GM19238 (cell line): ENCODE measurements around the gene RAI14.
"Not testable (repeated sequence)": the region's sequence is repeated elsewhere in the genome, so short reads cannot be mapped to it uniquely, and the experiment has no call there.

ENCODE experiments used
- DNase-seq: peaks from one replicate; pipeline ENCODE4 v3.0.0; 2011; ENCODE audit warnings: low spot score; ENCODE audit not compliant: insufficient read length

The RAI14 gene

DNA sequence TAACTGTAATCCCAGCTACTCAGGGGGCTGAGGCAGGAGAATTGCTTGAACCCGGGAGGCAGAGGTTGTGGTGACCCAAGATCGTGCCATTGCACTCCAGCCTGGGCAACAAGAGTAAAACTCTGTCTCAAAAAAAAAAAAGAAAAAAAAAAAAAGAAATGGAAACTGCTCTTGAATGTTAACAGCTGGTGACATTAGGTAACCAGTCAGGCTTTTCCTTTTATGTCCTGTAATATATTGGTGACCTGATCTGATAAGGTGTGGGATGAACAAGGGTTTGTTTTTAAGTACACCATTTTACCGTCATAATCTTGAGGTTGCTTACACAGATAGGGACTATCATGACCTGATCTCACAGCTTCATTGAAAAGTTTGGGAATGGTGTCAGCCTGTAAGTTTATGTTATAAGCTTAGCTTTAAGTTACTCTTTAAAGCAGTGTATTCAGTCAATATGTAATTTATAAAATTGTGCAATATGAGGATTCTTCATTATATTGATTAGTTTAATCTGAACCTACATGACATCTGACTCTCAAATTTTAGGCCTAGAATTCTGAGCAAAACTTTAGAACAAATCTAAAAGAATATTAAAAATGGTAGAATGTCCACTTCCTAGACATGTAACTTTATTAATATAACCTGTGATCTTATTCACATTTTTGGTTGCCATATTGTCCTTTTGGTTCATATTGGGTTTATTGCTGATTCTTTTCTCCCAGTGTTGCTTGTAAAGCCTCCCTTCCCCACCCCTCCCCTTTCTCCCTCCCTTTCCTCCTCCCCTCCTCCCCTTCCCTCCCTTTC lies 41.4 kb downstream of the RAI14 start:
- no peak for DNase-seq

DNA sequence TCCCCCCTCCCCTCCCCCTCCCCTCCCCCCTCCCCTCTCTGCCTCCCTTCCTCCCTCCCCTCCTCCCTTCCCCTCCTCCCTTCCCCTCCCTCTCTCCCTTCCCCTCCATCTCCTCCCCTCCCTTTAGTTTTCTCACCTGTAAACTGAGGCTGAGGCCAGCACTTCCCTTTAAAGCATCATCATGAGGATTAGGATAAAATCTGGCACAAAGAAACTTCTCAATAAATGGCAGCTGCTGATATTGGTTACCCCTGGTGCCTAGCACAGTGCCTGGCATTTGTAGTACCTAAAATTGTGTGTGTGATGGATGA lies 41.9 kb downstream of the RAI14 start:
- no peak for DNase-seq

DNA sequence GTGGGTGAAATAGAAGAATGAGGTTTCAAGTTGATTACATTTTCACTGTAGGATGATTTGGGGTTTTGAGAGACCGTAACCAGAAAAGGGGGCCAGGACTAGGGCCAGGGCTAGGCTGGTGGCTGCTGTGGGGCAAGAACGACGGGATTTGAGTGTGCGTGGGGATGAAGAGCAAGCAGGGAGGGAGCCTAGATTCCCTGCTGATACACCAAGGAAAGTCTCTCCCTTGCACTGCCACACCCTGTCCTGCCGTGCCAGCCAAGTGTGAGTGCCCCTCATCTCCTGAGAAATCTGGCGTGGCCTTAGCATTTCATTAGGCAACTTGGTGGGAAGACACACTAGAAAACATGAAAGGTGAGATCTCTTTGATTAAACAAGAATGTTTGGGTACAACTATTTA lies 42.6 kb downstream of the RAI14 start:
- DNase-seq, result no peak

DNA sequence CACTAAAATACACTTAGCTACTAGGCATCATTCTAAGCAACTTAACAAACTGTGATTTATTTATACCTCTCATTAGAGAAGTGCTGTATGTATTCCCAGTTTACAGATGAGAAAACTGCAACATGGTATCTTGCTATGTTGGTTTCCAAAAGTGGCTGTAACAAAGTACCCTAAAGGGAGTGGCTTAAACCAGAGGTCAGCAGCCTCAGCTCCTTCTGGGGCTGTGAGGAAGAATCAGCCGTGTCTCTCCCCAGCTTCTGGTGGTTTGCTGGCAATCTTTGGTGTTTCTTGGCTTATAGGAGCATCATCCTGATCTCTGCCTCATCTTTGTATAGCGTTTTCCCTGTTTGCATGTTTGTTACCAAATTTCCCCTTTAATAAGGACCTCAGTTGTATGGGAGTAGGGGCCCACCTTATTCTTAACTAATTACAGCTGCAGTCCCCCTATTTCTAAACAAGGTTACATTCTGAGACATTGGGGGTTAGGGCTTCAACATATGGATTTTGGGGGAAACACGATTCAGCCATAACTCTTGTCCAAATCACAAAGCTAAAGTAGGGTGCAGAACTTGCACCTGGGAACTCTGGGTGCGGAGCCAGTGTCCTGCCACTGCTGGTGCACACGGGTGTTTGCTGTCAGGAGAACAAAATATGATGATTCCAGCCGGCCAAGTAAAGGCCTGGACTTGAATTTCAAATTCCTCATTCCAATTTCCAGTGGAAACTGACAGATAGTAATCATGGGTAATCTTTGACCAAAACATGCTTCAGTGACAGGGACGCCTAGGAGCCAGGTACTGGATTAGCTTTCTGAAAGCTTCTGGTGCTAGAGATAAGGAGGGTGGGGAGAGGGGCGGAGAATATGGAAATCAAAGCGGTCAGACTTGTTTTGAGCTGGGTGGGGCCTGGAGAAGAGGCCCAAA lies 43.3 kb downstream of the RAI14 start:
- DNase-seq, result no peak

DNA sequence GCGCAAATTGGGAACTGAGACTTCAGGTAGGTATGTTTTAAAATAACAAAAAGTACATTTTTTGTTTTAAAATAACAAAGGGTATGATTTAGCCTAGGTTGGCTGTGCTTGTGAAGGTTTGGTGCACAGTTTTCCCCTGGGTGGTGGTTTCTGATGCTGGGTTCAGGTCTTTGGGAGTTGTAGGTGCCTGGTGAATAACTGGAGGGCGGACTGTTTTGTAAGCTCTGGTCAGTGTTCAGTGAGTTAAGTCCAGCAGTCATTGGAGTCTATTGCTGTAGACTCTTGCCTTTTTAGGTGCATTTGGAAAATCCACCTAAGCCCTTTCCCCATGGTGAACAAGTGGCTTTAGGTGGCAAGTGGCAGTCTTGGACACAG lies 43.9 kb downstream of the RAI14 start:
- DNase-seq, result no peak

DNA sequence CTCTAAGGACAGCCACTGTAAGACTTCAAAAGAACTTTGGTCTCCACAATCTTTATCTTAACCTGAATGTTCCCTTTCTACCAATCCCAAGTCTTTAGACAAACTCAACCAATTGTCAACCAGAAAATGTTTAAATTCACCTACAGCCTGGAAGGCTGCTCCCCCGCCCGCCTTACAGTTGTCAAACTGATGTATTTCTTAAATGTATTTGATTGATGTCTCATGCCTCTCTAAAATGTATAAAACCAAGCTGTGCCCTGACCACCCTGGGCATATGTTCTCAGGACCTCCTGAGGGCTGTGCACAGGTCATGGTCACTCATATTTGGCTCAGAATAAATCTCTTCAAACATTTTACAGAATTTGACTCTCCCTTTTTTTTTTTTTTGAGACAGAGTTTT lies 45.3 kb downstream of the RAI14 start:
- DNase-seq, result not testable (repeated sequence)

DNA sequence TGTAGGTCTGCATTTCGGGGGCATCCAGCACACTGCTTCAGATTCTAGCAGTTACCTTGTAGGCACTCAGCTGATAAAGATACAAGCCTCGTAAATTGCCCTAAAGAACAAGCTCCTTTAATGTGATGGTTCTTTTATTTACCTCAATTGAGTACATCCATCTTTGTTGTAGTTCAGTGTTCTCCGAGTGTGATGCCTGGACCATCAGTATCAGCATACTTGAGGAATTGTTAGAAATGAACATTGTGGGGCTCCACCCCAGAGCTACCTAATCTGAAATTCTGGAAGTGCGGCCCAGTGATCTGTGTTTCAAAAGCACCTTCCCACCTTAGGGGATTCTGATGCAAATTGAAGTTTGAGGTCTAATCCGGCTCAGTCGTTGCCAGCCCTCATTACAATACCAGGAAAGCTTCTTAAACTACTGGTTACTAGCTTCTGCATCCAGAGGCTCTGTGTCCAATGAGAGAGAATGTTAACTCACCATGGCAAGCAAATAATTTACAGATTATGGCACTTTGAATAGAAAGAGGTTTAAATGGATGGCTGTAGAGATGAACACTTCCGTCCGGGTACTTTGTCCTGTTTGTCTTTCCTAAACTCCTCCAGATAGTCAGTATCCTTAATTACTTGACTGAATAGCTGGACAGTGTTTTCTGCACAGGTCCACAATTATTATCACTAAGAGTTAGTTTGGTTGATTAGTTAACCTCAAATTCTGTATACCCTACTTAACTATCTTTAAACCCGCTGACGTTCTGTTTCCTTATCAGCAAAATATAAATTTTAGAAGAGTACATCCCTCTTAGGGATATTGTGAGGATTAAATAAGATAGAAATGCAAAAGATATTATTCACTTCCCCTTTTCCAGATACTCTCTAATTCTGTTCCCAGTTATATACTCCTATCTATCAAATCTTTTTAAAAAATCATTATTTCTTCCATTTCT lies 47.9 kb downstream of the RAI14 start:
- no peak for DNase-seq

DNA sequence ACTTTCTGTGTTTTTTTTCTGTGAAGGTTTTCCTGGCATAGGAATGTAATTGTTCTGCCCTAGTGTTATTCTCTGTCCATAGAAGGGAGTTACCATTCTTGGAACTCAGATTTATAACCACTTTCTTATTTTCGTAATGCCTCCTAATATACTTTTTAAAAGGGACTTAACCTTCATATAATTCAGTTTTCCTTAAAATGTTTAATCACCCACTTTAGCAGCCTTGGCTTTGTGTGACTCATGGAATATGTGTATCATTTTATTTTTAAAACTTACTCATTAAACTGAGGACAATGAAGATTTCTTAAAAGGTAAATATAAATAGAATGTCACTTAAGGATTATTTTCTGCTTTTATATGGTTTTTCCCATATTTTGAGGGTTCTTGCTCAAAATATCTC lies 50.0 kb downstream of the RAI14 start:
- no peak for DNase-seq

DNA sequence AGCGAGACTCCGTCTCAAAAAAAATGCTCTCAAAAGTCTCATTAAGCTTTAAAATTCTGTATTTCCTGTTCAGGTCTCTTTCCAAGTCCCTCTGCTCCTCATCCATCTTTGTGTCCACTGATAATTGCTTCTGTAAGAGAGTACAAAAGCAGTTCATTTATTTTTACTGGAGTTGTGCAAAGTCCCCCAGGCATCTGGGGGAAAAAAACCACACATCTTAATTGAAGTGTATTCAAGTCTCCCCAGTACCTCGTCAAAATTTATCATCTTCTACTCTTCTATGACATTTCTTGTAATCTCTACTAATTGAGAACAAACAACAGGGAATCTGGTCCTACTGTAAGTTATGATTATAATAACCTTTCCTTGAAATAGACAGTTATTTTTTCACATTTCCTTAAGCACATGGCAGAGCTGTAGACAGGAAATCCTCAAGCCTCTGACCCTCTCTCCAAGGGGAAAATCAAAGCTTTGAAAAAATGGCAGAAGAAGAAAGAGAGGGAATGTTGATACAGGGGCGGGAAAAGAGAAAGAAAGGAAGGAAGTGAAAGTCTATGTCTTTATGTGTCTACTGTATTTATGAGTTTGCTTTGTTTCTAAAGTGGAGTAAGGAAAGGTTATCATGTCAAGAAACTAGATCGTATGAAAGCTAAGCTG lies 51.5 kb downstream of the RAI14 start:
- no peak for DNase-seq

DNA sequence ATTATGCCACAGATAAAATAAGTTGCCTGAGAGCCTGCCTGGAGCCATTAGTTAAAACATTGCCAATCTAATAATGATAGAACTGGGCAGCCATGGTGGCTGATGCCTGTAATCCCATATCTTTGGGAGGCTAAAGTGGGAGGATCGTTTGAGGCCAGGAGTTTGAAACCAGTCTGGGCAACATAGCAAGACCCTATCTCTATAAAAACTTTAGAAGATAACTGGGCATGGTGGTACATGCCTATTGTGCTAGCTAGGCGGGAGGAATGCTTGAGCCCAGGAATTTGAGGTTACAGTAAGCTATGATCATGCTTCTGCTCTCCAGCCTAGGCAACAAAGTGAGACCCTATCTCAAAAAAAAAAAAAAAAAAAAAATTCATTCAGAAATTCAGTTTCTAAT lies 52.6 kb downstream of the RAI14 start:
- DNase-seq, result no peak

DNA sequence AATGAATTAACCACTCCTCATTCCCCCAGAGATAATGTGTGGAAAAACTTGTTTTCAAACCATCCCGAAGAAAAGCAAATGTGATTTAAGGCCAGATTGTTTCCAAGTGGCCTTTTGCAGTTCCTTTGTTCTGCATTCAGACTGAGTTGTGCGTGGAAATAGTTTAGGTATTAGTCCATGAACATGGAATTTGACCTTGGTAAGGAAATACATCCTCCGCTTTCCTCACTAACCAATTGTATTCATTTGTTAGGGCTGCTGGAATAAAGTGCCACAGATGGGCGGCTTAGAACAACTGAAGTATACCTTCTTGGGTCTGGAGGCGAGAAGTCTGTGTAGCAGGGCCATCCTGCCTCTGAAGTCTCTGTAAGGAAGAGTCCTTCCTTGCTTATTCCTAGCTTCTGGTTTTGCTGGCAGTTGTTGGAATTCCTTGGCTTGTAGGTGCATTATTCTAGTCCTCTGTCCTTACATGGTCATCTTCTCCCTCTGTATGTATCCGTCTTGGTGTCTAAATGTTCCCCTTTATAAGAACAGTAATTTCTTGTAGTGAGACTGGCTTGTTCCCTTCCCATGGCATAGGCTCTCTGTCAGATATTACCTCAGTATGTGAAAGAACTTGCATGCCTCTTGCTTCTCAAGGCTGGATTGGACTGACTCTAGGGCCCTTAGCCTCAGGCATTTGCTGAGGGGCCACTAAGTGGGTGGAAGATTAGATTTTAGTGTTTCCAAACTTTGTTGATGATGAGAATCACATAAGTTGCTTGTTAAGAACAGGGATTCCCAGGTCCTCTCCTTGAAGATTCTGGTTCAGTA lies 53.9 kb downstream of the RAI14 start:
- DNase-seq, result no peak

DNA sequence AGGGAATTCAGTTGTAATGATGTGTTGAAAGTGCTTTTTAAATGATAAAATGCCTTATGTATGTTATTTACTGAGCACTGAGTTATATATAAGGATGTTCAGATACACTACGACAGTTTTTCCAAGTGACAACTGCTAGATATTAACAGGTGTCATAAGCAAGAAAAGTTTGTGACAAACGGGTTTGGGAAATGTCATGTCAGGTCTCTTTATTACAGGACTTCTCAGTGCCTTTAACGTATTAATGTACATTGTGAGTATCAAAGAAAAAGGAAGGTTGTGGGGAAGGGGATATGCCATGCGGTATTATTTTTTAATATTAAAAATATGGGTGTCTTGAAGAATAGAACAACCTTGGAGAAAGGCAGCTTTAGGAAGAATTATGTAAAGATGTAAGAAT lies 56.4 kb downstream of the RAI14 start:
- DNase-seq, result no peak

DNA sequence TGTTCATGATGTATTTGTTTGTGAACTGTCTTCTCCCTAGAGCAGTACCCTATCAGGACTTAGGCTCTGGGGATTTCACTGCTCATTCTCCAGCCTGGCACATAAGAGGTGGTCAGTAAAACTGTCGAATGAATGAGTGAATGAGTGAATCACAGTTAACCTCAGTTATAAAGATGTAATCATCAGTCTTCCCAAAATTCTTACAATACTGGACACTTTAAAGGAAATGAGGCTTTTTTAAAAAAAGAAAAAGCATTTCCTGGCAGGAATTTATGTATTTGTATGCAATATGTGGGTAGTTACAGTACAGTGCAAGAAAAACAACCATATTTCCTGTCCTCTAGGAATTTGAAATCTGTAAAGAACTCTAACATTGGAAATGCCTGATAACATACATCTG lies 59.6 kb downstream of the RAI14 start:
- no peak for DNase-seq

DNA sequence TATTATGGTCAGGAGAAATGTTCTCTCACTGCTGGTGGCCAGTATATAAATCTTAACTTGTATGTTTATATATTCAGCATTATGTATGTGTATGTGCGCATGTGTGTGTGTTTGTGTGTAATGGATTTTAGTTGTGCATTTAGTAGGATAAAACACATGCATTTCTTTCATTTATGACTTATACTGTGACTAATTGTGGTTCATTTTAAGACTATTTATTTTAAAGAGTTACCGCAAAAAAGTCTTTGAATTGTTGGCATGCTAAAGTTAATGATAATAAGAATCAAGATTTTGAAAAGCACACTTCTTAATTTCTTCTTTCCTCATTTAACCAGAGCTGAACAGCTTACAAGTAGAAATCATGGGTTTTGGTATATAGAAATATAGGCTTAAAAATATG lies 60.9 kb downstream of the RAI14 start:
- DNase-seq, result no peak

DNA sequence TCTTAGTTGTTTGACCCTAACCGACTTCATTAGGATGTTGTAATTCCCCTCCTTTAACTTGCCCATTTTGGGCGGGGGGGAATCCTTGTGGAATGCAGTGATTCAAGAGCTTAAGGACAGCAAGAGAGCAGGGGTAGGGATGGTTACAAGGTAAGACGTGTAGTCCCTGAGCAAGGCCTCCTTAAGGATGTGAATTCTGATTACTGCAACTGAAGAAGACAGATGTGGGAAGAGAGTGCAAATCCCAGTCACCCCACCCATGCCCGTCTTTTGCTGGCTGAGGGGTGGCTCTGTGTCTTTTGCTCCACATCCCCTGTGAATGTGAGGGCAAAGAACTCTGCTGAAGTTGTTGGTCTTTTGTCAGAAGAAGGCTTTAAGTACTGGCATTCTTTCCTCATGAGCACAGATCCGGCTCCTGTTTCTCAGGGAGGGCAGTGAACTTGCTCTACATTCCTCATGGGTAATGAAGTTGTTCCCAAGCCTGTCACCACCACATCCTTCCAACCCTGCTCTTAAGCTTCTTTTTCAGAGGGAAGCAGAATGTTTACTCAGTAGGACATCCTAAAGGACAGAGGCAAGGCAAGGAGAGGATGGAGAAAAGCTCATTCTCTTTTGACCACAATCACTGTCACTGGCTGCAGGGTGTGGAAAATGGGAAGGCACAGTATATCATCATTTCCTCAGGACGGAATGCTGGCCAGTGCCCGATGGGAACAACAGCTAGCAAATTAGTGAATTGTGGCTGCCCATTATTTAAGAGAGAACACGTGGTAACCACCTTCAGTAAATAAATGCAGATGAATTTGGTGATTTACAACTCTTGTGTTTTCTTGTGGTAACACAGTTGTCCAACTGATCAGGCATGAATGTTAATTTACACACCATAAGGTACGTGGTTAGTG lies 61.5 kb downstream of the RAI14 start:
- DNase-seq, result no peak

DNA sequence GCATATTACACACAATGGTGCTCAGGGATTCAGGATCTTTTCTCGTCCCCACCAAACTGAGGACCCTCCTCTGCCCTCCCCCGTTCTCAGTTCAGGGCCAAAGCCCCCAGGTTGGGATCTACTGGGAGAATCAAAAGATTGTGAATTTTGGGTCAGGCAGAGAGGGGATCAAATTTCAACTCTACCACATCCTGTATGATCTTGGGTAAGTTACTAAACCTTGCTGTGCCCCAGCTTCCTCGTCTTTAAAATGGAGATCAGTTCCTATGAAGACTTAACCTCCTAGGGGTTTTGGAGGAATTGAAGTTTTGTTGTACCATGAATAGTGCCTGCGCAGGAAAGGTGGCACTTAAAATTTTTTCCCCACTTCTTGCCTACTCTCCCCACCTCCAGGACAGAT lies 62.4 kb downstream of the RAI14 start:
- no peak for DNase-seq

DNA sequence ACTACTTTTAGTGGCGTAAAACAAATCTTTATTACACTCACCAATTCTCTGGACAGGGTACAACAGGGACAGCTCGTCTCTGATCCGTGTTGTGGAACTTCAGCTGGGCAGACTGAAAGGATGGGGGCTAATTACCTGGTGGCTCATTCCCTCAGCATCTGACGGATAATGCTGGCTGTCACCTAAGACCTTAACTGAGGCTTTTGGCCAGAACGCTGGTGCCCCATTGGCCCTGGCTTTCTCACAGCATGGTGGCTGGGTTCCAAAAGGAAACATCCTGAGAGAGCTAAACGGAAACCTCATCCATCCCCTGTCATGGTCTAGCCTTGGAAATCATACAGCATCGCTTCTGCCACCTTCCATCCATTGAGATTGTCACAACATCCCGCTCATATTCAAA lies 62.9 kb downstream of the RAI14 start:
- no peak for DNase-seq

DNA sequence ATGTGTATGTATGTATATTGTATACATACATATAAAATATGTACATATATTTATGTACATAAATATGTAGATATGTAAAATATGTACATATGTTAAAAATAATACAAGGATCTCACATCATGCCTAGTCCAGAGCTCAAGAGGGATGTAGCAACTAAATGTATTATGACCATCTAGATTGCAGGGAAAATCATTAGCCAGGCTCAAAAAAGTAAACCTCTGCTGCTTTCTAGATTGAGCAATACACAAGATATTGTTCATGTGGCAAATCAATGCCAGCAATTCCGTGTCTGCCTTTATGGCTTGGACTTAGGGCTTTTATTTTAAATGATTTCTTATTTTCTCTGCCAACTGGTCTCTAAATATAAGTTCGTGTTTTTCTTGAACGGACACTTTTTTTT lies 65.2 kb downstream of the RAI14 start:
- DNase-seq, result no peak

DNA sequence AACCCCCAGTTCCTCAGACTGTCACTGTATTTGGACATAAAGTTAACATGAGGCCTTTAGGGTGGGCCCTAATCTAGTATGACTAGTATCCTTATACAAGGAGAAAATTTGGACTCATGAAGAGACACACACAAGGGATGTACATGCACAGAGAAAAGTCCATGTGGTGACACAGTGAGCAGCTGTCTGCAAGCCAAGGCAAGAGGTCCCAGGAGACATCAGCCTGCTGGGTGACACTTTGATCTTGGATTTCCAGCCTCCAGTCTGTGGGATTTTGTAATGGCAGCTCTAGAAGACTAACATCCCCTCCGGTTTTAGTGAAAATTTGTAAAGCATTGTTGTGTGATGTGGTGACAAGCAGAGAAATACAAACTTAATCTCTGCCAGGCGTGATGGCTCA lies 66.1 kb downstream of the RAI14 start:
- DNase-seq, result no peak
